Fibroblast of the aortic adventitia (primary cell): ENCODE measurements around the gene TADA2A. TPM values are rescaled to one million over a fixed set of nuclear protein-coding genes. Genes with fewer than 3 reads are reported as not detected.

ENCODE experiments used
- DNase-seq: peaks from one replicate; pipeline ENCODE4 v3.0.0-alpha.2; 2010; ENCODE audit warnings: low read depth
- H3K4me3 ChIP-seq: 2 replicates; pipeline ENCODE4 v1.5.1; 2011; ENCODE audit warnings: low read depth, mild to moderate bottlenecking, control low read depth, low read length, moderate library complexity
- total RNA-seq: library from RNA; depleted of rRNA; stranded (reverse); fragments of >200 nt; gene quantifications from 2 replicates; pipeline ENCODE4 v1.2.3, GENCODE V29; 2012; ENCODE audit warnings: low replicate concordance
- TF ChIP-seq, protein P1 (sequence below): IDR thresholded peaks from 2 replicates; pipeline ENCODE4 v1.5.1; 2011; ENCODE audit warnings: mild to moderate bottlenecking, low read length, control low read depth, inconsistent platforms; ENCODE audit not compliant: insufficient read depth

The TADA2A gene, protein sequence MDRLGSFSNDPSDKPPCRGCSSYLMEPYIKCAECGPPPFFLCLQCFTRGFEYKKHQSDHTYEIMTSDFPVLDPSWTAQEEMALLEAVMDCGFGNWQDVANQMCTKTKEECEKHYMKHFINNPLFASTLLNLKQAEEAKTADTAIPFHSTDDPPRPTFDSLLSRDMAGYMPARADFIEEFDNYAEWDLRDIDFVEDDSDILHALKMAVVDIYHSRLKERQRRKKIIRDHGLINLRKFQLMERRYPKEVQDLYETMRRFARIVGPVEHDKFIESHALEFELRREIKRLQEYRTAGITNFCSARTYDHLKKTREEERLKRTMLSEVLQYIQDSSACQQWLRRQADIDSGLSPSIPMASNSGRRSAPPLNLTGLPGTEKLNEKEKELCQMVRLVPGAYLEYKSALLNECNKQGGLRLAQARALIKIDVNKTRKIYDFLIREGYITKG
- 16.3 and 21.3 TPM in 2 replicates for total RNA-seq

DNA sequence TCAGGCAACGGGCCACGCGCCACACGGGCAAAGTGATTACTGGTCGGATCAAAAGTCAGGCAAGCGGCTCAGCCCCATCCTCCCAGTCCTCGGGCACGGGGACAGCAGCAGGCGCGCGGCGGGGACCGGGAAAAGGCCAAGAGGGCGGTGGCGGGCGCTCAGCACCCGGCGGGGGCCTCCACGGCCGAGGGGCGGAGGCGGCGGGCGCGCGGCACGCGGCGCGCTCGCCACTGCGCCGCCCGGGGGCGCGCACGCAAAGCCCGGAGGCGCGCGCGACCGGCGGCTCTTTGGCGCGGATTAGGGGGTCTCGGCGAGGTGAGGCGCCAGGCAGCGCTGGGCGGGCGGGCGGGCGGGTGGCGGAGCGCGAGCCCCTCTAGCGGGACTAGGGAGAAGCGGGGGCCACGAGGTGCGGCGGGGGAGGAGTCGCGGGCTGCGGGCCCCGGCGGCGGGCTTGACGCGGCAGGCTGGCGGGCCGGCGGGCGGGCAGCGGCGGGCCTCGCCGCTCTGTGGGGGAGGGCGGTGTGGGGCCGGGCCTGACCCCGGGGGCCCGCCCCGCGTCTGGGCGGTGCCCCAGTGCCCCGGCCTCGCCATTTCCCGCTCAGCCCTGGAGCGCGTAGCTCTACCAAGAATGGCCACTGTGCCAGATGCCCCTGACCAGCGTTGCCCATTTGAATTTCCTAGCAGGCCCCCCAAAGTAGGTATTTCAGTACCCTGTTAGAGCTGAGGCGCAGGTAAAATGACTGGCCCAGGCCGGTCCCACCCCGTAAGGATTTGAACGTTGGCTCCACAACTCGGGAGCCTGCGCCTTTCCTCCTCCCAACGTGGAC is at the start of gene TADA2A, which contains the start of gene ACACA:
Gene TADA2A, plus strand, starts transcription at position 252 of the 827 bp plus-strand sequence. CDS start 4,480 bp downstream, outside the sequence.
Gene ACACA, minus strand, starts transcription at position 202 of the 827 bp plus-strand sequence. CDS start 537 bp downstream, outside the sequence.
- TF ChIP-seq, protein P1, sequence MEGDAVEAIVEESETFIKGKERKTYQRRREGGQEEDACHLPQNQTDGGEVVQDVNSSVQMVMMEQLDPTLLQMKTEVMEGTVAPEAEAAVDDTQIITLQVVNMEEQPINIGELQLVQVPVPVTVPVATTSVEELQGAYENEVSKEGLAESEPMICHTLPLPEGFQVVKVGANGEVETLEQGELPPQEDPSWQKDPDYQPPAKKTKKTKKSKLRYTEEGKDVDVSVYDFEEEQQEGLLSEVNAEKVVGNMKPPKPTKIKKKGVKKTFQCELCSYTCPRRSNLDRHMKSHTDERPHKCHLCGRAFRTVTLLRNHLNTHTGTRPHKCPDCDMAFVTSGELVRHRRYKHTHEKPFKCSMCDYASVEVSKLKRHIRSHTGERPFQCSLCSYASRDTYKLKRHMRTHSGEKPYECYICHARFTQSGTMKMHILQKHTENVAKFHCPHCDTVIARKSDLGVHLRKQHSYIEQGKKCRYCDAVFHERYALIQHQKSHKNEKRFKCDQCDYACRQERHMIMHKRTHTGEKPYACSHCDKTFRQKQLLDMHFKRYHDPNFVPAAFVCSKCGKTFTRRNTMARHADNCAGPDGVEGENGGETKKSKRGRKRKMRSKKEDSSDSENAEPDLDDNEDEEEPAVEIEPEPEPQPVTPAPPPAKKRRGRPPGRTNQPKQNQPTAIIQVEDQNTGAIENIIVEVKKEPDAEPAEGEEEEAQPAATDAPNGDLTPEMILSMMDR: no peak
- H3K4me3 ChIP-seq: peak within 1 kb of the TSS; percentile 89
- DNase-seq: peak; percentile 30

DNA sequence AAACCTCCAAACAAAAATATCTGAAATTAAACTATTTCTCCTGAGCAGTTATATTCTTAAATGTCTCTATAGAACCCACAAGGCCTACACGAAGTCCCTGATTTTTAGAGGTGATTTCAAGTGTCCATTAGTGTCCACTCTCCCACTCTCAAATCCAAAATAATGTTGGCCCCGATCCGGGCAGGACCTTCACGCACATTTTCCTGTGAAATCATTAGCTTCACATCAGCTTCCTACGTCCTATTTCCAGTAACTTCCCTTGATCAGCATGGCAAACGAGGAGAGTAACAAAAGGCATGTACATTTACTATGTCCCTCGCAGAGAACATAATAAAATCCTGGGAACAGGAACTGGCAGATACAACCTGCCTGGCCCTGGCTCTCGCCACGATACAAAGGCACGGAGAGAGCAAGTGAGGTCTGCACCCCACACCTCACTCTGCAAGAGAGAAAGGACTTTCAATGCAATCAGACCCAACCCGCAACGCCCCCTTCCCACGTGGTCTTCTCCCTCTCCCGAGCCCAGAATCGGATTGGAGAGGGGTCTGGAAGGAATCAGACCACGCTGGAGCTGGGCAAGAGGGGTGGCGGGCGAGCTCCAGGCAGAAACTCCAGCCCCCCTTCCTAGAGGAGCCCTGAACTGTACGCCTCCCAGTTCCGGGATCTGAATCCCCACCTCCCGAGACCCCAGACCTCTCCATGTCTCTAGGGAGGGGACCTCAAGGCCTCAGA is 48.4 kb upstream of the TADA2A start:
- DNase-seq: peak; percentile 44
- TF ChIP-seq, protein P1: no peak
- H3K4me3 ChIP-seq: peak overlapping the region; percentile 87

DNA sequence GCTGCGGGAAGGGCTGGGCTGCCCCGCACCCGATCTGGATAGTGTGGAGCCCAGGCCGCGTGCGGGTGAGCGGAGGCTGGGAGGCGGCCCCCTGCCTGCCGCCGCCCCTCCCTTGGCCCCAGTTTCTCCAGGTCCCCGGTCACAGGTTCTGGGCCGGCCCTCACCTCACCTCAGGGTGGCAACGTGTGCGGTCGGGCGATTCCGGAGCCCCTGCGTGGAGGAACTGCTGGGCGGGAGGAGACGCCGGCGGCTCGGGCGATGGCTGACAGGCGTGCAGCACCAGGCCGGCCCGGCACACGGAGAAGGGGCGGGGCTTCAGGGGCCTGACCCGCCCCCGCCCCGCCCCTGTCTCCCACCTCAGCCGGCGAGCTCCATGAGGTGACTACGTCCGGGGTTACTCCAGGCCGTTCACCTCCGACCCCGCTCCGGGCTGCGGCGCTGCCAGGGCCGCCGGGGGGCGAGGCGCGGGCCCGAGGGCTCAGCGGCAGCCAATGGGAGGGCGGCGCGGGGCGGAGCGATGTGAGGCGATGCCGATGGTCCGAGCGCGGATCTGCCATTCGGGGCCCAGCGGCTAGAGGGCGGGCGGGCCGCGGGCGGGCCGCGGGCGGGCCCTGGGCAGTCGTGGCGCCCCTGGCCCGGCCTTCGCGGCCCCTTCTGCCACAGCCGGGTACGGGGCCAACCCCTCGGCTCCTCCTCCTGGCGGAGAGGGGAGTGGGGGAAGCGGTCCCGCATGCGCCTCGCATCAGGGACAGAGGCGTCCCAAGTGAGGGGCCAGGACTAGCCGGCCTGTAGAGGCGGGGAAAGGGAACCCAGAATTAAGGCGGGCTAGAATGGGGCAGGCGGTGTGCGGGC is 47.6 kb upstream of the TADA2A start:
- peak overlapping the region; percentile 87 for H3K4me3 ChIP-seq
- DNase-seq: peak; percentile 91
- TF ChIP-seq, protein P1: no peak

DNA sequence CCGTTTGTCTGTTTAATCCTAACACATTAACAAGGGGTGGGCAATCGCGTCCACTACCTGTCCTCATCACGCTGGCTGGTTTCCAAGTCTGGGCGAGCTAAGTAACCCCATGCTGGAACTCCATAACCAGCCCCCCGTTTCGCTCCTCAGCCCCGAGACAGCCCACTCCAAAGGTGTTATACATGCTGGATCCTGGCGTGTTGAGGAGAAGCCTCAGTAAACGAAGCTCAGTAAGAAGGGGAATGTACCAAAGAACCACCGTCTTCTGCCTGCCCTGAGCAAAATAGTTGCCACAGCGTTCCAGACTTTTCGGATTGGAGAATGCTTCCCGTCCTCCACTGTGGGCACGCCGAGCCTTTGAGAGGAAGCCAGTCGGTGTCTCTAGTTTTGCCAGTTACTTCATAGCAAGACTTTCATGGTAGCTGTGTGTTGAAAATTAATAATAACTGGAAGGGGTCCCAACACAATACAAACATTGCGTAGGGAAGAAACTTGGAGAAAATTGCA is 47.0 kb upstream of the TADA2A start:
- TF ChIP-seq, protein P1: no peak
- peak overlapping the region; percentile 65 for H3K4me3 ChIP-seq
- DNase-seq: no peak

DNA sequence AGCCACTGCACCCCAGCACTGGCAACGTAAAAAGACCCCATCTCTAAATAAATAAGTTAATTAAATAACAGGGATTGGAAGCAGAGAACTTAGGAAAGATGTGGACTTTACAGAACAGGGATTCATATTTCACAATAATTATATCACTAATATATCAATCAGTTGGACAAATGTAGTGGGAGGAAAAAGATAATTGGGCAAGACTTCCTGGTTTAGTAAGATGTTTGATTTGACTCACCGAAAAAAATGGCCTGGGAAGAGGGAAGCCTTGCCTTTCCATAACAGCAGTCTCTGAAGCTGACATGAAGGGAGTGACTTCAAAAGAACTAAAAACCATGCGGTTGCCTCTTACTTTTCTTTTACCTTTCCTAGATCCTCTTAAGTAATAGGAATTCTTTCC is 46.1 kb upstream of the TADA2A start:
- DNase-seq: peak; percentile 10
- no peak overlapping the region for H3K4me3 ChIP-seq
- TF ChIP-seq, protein P1: no peak
